T-cell (primary cell): ENCODE results near the gene CRYBB3. TPM values are rescaled to one million over a fixed set of nuclear protein-coding genes. Genes with fewer than 3 reads are reported as not detected.
"Not testable (repeated sequence)": the region's sequence is repeated elsewhere in the genome, so short reads cannot be mapped to it uniquely, and the experiment has no call there.

ENCODE experiments used
- ATAC-seq, 4 experiments: fragments of 200-7000 bp in 3 of 4; fragments of 150-1000 bp in 1 of 4; cut with Tn5 transposase; replicated peaks in 1 of 4; 1 replicate in 3 of 4; 2 replicates in 1 of 4; pipeline ENCODE4 v1.10.0; 2021; ENCODE audit warnings: moderate library complexity in 3 of 4, mild to moderate bottlenecking in 2 of 4, moderate number of reproducible peaks in 1 of 4
- CTCF ChIA-PET, 2 donors: fragments of 300-600 bp; sonication (Branson Sonifier 250); formaldehyde crosslinking; loops; one replicate each; lab custom pipeline; 2022; ENCODE audit warnings: antibody characterized with exemption in 2 of 2; lab: Charles Lee
- POLR2A ChIA-PET, 2 donors: fragments of 300-600 bp; sonication (Branson Sonifier 250); formaldehyde crosslinking; loops; one replicate each; lab custom pipeline; 2022; ENCODE audit warnings: antibody characterized with exemption in 2 of 2; lab: Charles Lee
- DNase-seq, 35 experiments: peaks; one replicate each; pipeline versions ENCODE4 v3.0.0 to v3.0.0-alpha.2; 2013 to 2023
- H3K27ac ChIP-seq: one replicate; pipeline ENCODE4 v1.5.1; 2013; ENCODE audit warnings: low read length
- H3K27me3 ChIP-seq, 2 experiments: replicated peaks in 1 of 2; 1 replicate in 1 of 2; 2 replicates in 1 of 2; pipeline versions ENCODE4 v1.6.1 to v1.7.0; 2013; ENCODE audit warnings: low read length in 1 of 2, mixed read lengths in 1 of 2; ENCODE audit not compliant: control insufficient read depth in 2 of 2, insufficient read depth in 2 of 2; ENCODE audit errors: extremely low read depth in 1 of 2
- H3K36me3 ChIP-seq, 2 donors: 1 replicate in 1 of 2; 2 replicates in 1 of 2; pipeline versions ENCODE4 v1.6.1 to v1.7.0; 2013; ENCODE audit warnings: low read length in 1 of 2; ENCODE audit not compliant: control insufficient read depth in 2 of 2, insufficient read depth in 1 of 2; ENCODE audit errors: extremely low read depth in 1 of 2
- H3K4me1 ChIP-seq, 2 experiments: 1 replicate in 1 of 2; 2 replicates in 1 of 2; pipeline versions ENCODE4 v1.6.1 to v1.7.0; 2013; ENCODE audit warnings: low read length in 2 of 2, mixed read lengths in 1 of 2; ENCODE audit not compliant: insufficient read depth in 2 of 2, control insufficient read depth in 1 of 2; ENCODE audit errors: extremely low read depth in 1 of 2
- H3K4me3 ChIP-seq, 2 donors: 1 replicate in 1 of 2; 2 replicates in 1 of 2; pipeline versions ENCODE4 v1.5.1 to v1.7.0; 2013; ENCODE audit warnings: mild to moderate bottlenecking in 2 of 2, low read length in 1 of 2, moderate library complexity in 1 of 2; ENCODE audit not compliant: control insufficient read depth in 1 of 2; ENCODE audit errors: extremely low read depth in 1 of 2
- H3K9me3 ChIP-seq: 2 replicates; pipeline ENCODE4 v1.7.0; 2013
- H3K27ac Mint-ChIP-seq, 2 donors: one replicate each; pipeline ENCODE4 v1.8.0; 2020 to 2021; ENCODE audit warnings: mild to moderate bottlenecking in 2 of 2, mixed read lengths in 2 of 2
- H3K27me3 Mint-ChIP-seq, 2 donors: one replicate each; pipeline ENCODE4 v1.8.0; 2021 to 2022; ENCODE audit warnings: mixed read lengths in 2 of 2
- H3K36me3 Mint-ChIP-seq: one replicate; pipeline ENCODE4 v1.8.0; 2021; ENCODE audit warnings: mixed read lengths
- H3K4me1 Mint-ChIP-seq, 3 donors: one replicate each; pipeline ENCODE4 v1.8.0; 2020 to 2022; ENCODE audit warnings: mixed read lengths in 3 of 3, mild to moderate bottlenecking in 1 of 3
- H3K4me3 Mint-ChIP-seq, 3 donors: one replicate each; pipeline ENCODE4 v1.8.0; 2020 to 2022; ENCODE audit warnings: mild to moderate bottlenecking in 3 of 3, mixed read lengths in 3 of 3, moderate library complexity in 3 of 3
- H3K9me3 Mint-ChIP-seq, 3 donors: one replicate each; pipeline ENCODE4 v1.8.0; 2020 to 2022; ENCODE audit warnings: mixed read lengths in 3 of 3
- WGBS: methylation state at CpG from one replicate; pipeline ENCODE4 v1.1.5; 2013; ENCODE audit warnings: missing lambda C conversion rate; ENCODE audit not compliant: insufficient coverage; 5-methylcytosine and 5-hydroxymethylcytosine counted together
- total RNA-seq, 35 experiments: library from RNA in 6 of 35; stranded (reverse) in 6 of 35; fragments of 120-200 nt in 1 of 35; gene quantifications; one replicate each; pipeline versions ENCODE4 v1.2.1 to v1.2.4 and lab custom pipeline; 2013 to 2026

CRYBB3 gene
- total RNA-seq, 5 donors from 2014 or later (not counting 1 experiment from before 2014, with no cell fraction given) = 0.89 TPM; not detected in 4

DNA sequence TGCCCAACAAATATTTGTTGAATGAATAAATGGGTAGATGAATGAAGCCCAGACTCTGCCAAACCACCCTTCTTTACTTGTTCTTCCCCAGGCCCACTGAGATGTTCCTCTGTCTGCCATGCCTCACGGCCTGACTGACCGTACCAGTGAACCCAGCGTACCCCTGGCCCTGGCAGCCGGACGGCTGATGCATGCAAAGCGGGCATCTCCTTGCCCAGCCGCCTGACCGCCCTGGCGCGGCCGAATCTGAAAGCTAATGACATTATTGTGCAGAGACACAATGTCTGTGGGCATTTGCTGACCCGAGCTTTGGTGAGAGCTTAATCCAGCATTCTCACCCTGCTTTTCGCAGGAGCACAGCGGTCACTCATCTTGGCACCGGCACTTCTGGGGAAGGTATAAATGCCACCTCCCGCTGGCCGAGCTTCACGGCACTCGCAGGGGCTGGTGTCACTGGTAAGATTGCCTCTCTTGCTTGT lies 19.6 kb downstream of the CRYBB3 start, which contains the start of gene CRYBB2:
CRYBB2 (plus strand) TSS at position 429 of the 479 bp plus-strand sequence. CDS start 1,791 bp downstream, outside the sequence.
- Histone ChIP-seq H3K4me3 (no peak within 1 kb of the TSS), H3K36me3 (no peaks in the 10 kb centered on the region), H3K27ac (no peak within 1 kb of the TSS), H3K9me3 (no peaks in the 10 kb centered on the region), H3K27me3 (peaks cover 2 to 24% of the 10 kb centered on the region in 2 experiments), H3K4me1 (no peaks in the 10 kb centered on the region)
- no peak for ATAC-seq
- Mint-ChIP-seq H3K27ac (no peak within 1 kb of the TSS), H3K36me3 (no peaks in the 10 kb centered on the region), H3K9me3 (peaks cover 0 to 1% (median 0%) of the 10 kb centered on the region in 3 donors), H3K4me3 (no peak within 1 kb of the TSS), H3K27me3 (peaks cover 25 to 32% of the 10 kb centered on the region in 2 donors), H3K4me1 (no peaks in the 10 kb centered on the region)
- no peak for DNase-seq
- ChIA-PET POLR2A (no interaction called here), CTCF (no interaction called here)
- WGBS = 90% methylated on average over 15 of the region's 19 CpGs

DNA sequence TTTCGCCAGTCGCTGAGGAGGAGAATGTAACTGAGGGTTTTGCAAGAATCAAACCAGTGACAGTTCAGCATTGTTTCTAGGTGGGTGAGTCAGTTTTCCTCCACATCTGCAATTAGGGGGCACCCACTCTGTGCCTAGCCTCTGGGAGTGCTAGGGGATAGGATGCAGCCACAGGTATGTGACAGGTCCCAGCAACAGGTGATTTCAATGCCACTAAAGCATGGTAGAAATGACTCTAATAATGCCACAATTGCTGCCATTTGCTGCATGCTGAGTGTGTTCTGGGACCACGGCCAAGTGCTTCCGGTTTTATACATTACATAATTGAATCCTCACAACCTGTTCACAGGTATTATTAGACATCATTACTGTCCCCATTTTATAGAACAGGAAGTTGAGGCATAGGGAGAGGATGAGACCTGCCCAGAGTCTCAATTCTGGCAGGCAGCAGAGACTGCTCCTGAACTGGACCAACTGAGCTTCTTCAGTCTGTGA lies 20.3 kb downstream of the CRYBB3 start:
- Mint-ChIP-seq H3K9me3 (peaks cover 0 to 1% (median 0%) of the 10 kb centered on the region in 3 donors), H3K36me3 (no peaks in the 10 kb centered on the region), H3K27ac (no peak overlapping the region), H3K27me3 (peaks cover 25 to 32% of the 10 kb centered on the region in 2 donors), H3K4me1 (no peaks in the 10 kb centered on the region), H3K4me3 (no peak overlapping the region)
- H3K4me1 ChIP-seq = no peaks in the 10 kb centered on the region
- no CpG with 5 or more reads among the region's 4 CpGs for WGBS
- no peaks in the 10 kb centered on the region for H3K36me3 ChIP-seq
- DNase-seq = no peak
- POLR2A ChIA-PET = no interaction called here
- H3K27me3 ChIP-seq = peaks cover 2 to 28% of the 10 kb centered on the region in 2 experiments
- H3K27ac ChIP-seq = no peak overlapping the region
- ATAC-seq = no peak
- no peak overlapping the region for H3K4me3 ChIP-seq
- H3K9me3 ChIP-seq = no peaks in the 10 kb centered on the region
- CTCF ChIA-PET = no interaction called here

DNA sequence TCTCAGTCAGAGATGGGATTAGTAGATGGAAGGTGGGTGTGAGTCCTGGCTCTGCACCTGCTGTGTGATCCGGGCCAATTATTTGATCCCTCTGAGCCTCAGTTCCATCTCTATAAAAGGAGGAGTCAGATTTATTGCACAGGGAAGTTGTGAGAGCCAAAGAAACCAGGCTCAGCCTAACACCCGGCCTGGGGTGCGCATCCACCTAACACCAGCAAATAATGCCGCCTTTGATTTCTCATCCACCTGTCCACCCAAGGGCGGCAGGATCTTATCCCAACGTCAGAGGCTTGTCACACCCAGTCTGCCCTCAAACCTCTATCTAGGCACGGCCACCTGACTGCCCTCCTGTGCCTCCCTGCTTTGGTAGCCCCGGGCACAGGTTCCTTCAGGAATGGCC lies 22.1 kb downstream of the CRYBB3 start:
- WGBS = 65% methylated on average over 7 of the region's 8 CpGs
- H3K27me3 ChIP-seq = peaks cover 0 to 31% of the 10 kb centered on the region in 2 experiments
- Mint-ChIP-seq H3K4me1 (no peaks in the 10 kb centered on the region), H3K36me3 (no peaks in the 10 kb centered on the region), H3K27ac (no peak overlapping the region), H3K4me3 (no peak overlapping the region), H3K27me3 (peaks cover 18 to 26% of the 10 kb centered on the region in 2 donors), H3K9me3 (no peaks in the 10 kb centered on the region)
- H3K4me1 ChIP-seq = no peaks in the 10 kb centered on the region
- ChIA-PET CTCF (no interaction called here), POLR2A (no interaction called here)
- ATAC-seq (no peak), DNase-seq (no peak)
- H3K36me3 ChIP-seq = no peaks in the 10 kb centered on the region
- no peaks in the 10 kb centered on the region for H3K9me3 ChIP-seq
- no peak overlapping the region for H3K27ac ChIP-seq
- H3K4me3 ChIP-seq = no peak overlapping the region

DNA sequence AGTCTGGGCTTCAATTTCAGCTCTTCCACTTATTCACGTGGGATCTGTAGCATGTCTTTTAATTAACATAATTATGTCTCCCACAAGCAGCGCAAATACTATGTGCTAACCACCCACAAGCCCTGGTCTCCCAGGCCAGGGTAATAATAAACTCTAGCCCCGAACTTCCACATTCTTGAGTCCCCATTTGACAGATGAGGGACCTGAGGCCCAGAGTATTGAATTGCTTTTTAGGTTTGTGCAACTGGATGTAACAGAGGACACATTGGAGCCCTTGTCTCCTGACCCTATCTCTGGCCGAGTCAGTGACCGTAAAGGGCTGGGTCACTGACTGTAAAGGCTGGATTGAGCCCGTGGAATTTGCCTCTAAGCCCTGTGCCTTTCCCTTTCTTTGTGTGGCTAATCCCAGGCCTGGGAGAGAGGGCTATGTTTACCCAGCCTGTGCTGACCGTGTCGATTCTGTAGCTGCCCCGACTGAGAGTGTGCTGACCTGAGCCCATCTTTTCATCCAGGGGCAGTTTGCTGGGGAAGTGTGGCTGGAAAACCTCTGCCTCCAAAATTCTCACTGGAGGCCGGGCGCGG lies 23.7 kb downstream of the CRYBB3 start:
- Mint-ChIP-seq H3K27me3 (peaks cover 18 to 23% of the 10 kb centered on the region in 2 donors), H3K36me3 (no peaks in the 10 kb centered on the region), H3K27ac (no peak overlapping the region), H3K4me1 (no peaks in the 10 kb centered on the region), H3K9me3 (no peaks in the 10 kb centered on the region), H3K4me3 (no peak overlapping the region)
- H3K27me3 ChIP-seq = peaks cover 0 to 28% of the 10 kb centered on the region in 2 experiments
- H3K9me3 ChIP-seq = no peaks in the 10 kb centered on the region
- H3K4me3 ChIP-seq = no peak overlapping the region
- 70% methylated on average over 7 of the region's 12 CpGs for WGBS
- no peaks in the 10 kb centered on the region for H3K36me3 ChIP-seq
- ChIA-PET POLR2A (no interaction called here), CTCF (interaction anchor here in 1 of 2 donors (0.7 kb wide), 1 partner anchor 290 kb away, joined by 4 read pairs; no protein-coding TSS in a partner anchor)
- H3K27ac ChIP-seq = no peak overlapping the region
- DNase-seq = no peak
- no peak for ATAC-seq
- no peaks in the 10 kb centered on the region for H3K4me1 ChIP-seq

DNA sequence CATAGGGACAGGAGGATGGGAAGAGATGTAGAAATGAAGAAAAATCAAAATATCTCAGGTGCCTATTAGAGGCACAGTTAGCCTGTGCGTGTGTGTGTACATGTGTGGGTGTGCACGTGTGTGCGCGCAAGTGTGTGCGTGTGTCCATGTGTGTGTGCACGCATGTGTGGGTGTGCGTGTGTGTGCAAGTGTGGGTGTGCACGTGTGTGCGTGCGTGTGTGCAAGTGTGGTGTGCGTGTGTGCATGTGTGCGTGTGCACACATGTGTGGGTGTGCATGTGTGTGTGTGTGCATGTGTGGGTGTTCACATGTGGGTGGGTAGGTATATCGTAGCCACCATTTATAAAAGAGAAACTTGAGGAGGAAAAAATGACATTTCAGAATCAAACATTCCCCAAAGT lies 29.2 kb downstream of the CRYBB3 start:
- DNase-seq (no peak), ATAC-seq (no peak)
- H3K4me3 Mint-ChIP-seq = no peak overlapping the region
- Histone ChIP-seq H3K27ac (no peak overlapping the region), H3K27me3 (peaks cover 0 to 29% of the 10 kb centered on the region in 2 experiments), H3K36me3 (no peaks in the 10 kb centered on the region), H3K4me3 (no peak overlapping the region), H3K9me3 (no peaks in the 10 kb centered on the region), H3K4me1 (no peaks in the 10 kb centered on the region)
- no peak overlapping the region for H3K27ac Mint-ChIP-seq
- WGBS = 97% methylated on average over 12 of the region's 13 CpGs
- H3K9me3 Mint-ChIP-seq = no peaks in the 10 kb centered on the region
- H3K27me3 Mint-ChIP-seq = peaks cover 18 to 28% of the 10 kb centered on the region in 2 donors
- POLR2A ChIA-PET = no interaction called here
- no peaks in the 10 kb centered on the region for H3K4me1 Mint-ChIP-seq
- CTCF ChIA-PET = no interaction called here
- no peaks in the 10 kb centered on the region for H3K36me3 Mint-ChIP-seq

DNA sequence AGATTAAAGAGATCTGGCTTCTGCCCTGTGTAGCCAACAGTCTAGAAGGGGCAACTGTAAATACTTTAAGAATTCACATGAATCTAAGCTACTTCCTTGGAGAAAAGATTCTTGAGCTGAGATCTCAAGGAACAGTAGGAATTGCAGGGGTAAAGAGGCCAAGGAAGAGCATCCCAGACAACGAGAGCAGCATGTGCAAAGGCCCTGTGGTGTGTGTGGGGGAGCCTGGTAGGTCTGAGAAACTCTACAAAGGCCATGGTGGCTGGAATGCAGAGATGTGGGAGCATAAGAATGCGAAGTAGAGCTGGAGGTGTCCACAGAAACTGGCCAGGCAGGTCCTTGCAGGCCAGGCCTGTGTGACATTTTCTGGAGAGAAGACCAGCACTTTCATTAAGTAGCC lies 31.1 kb downstream of the CRYBB3 start:
- H3K36me3 Mint-ChIP-seq, H3K9me3 Mint-ChIP-seq, ATAC-seq, CTCF ChIA-PET, H3K36me3 ChIP-seq, DNase-seq, H3K4me3 ChIP-seq, H3K4me1 ChIP-seq, H3K27ac Mint-ChIP-seq, POLR2A ChIA-PET, H3K9me3 ChIP-seq, H3K4me1 Mint-ChIP-seq, H3K27ac ChIP-seq, H3K4me3 Mint-ChIP-seq: not testable (repeated sequence)
- H3K27me3 ChIP-seq = peaks cover 0 to 31% of the 10 kb centered on the region in 2 experiments
- no CpG with 5 or more reads among the region's 2 CpGs for WGBS
- H3K27me3 Mint-ChIP-seq = peaks cover 28 to 41% of the 10 kb centered on the region in 2 donors
